ENCODE results near the gene ROBO2. TPM values are rescaled to one million over a fixed set of nuclear protein-coding genes. Genes with fewer than 3 reads are reported as not detected.

The ROBO2 gene
- total and polyA plus RNA-seq, 10 of the 15 experiments (the other 5 are each of a cell fraction or from before 2014, with no cell fraction given): 0.22 to 2.5 (median 0.81) TPM

- in situ Hi-C loops (cut with MboI): no loop called here
Measured at GRCh38 chr3:77590191-77590590, 550.3 kb downstream of the ROBO2 start.

GRCh38 chr3:77595371-77595870 is 555.5 kb downstream of the ROBO2 start:
- no peak overlapping the region for H3K4me2 ChIP-seq (ENCODE audit: control insufficient read depth, insufficient read depth)
- no peak overlapping the region for H3K27ac ChIP-seq (ENCODE audit: control insufficient read depth, insufficient read depth)
- ChIA-PET POLR2A (no interaction called here), SMC1A (ENCODE audit: uncharacterized antibody, unreplicated experiment) (no interaction called here), RAD21 (ENCODE audit: unreplicated experiment) (no interaction called here), CTCF (no interaction called here)
- no peaks in the 10 kb centered on the region for H3K79me2 ChIP-seq (ENCODE audit: control insufficient read depth, insufficient read depth, low read length)
- no peaks in the 10 kb centered on the region for H3K9me3 ChIP-seq (replicated peaks; ENCODE audit: control insufficient read depth, insufficient read depth, low read length)
- no peaks in the 10 kb centered on the region for H3K27me3 ChIP-seq (replicated peaks in 1 of 2; ENCODE audit: control insufficient read depth in 2 of 2, insufficient read depth in 2 of 2, low read length in 1 of 2)
- in situ Hi-C loops (cut with MboI): no loop called here
- WGBS (ENCODE audit: insufficient coverage, insufficient replicate concordance, low lambda C conversion rate, missing lambda C conversion rate): 30% methylated on average over 2 of the region's 2 CpGs
- H2AFZ ChIP-seq (ENCODE audit: control insufficient read depth, low read depth, low read length): no peak overlapping the region
- no TSS peak for BruUV-seq (replicated peaks)
- FAIRE-seq: no peak
- H3K9ac ChIP-seq (ENCODE audit: control insufficient read depth, insufficient read depth, low read length): no peak overlapping the region
- no peaks in the 10 kb centered on the region for H3K4me1 ChIP-seq (ENCODE audit: control insufficient read depth, insufficient read depth, low read length)
- H3K4me3 ChIP-seq: no peak overlapping the region
- no peak for DNase-seq (ENCODE audit: low read depth, low spot score)
- ATAC-seq: no peak
- H3K36me3 ChIP-seq (ENCODE audit: control insufficient read depth in 2 of 2, insufficient read depth in 2 of 2, low read length in 1 of 2): no peaks in the 10 kb centered on the region
- intact Hi-C loops (cut with micrococcal nuclease; ENCODE audit: unreplicated experiment): no loop called here
- H4K20me1 ChIP-seq (ENCODE audit: control insufficient read depth, insufficient read depth): no peaks in the 10 kb centered on the region
- no peak for TF ChIP-seq MEF2A (IDR thresholded peaks at IDR 0.05; ENCODE audit: insufficient read depth, low read depth, low read length)
- TF ChIP-seq SP1 (IDR thresholded peaks at IDR 0.05; ENCODE audit: low read depth, low read length): no peak
- no peak for TF ChIP-seq SKIL (IDR thresholded peaks at IDR 0.05; ENCODE audit: low read depth, poor library complexity, severe bottlenecking)
- TF ChIP-seq ESRRA (IDR thresholded peaks at IDR 0.05; ENCODE audit: low read length): no peak
- TF ChIP-seq RAD51 (IDR thresholded peaks at IDR 0.05): no peak
- no peak for TF ChIP-seq BMI1 (IDR thresholded peaks at IDR 0.05; ENCODE audit: borderline replicate concordance)
- no peak for TF ChIP-seq POU2F2 (IDR thresholded peaks at IDR 0.05; ENCODE audit: borderline replicate concordance, low read depth, low read length)
- TF ChIP-seq SREBF1 (IDR thresholded peaks at IDR 0.05; ENCODE audit: low read length): no peak
- no peak for TF ChIP-seq NR2F1 (conservative IDR thresholded peaks at IDR 0.05)
- no peak for TF ChIP-seq RUNX3 (IDR thresholded peaks at IDR 0.05; ENCODE audit: low read length)
- no peak for TF ChIP-seq LARP7 (IDR thresholded peaks at IDR 0.05)
- no peak for TF ChIP-seq SREBF2 (IDR thresholded peaks at IDR 0.05; ENCODE audit: low read length)

More at GRCh38 chr3:77590191-77590590, 550.3 kb downstream of the ROBO2 start:
- no peak overlapping the region for H3K9ac ChIP-seq (ENCODE audit: control insufficient read depth, insufficient read depth, low read length)
- WGBS (ENCODE audit: insufficient coverage, insufficient replicate concordance, low lambda C conversion rate, missing lambda C conversion rate): 0% methylated on average over 3 of the region's 3 CpGs
- no peaks in the 10 kb centered on the region for H3K4me1 ChIP-seq (ENCODE audit: control insufficient read depth, insufficient read depth, low read length)
- intact Hi-C loops (cut with micrococcal nuclease; ENCODE audit: unreplicated experiment): no loop called here
- ChIA-PET SMC1A (ENCODE audit: uncharacterized antibody, unreplicated experiment) (interaction anchor here (0.8 kb wide), 1 partner anchor 1453 kb away, joined by 3 read pairs; no protein-coding TSS in a partner anchor), CTCF (interaction anchor here (0.9 kb wide), 1 partner anchor 767 kb away, joined by 4 read pairs; no protein-coding TSS in a partner anchor), RAD21 (ENCODE audit: unreplicated experiment) (no interaction called here), POLR2A (no interaction called here)
- no peak overlapping the region for H3K4me3 ChIP-seq
- H2AFZ ChIP-seq (ENCODE audit: control insufficient read depth, low read depth, low read length): no peak overlapping the region
- no peaks in the 10 kb centered on the region for H3K27me3 ChIP-seq (replicated peaks in 1 of 2; ENCODE audit: control insufficient read depth in 2 of 2, insufficient read depth in 2 of 2, low read length in 1 of 2)
- H4K20me1 ChIP-seq (ENCODE audit: control insufficient read depth, insufficient read depth): no peaks in the 10 kb centered on the region
- H3K36me3 ChIP-seq (ENCODE audit: control insufficient read depth in 2 of 2, insufficient read depth in 2 of 2, low read length in 1 of 2): no peaks in the 10 kb centered on the region
- FAIRE-seq: no peak
- BruUV-seq (replicated peaks): no TSS peak
- no peak for TF ChIP-seq RB1 (IDR thresholded peaks at IDR 0.05; ENCODE audit: borderline replicate concordance)
- TF ChIP-seq ZSCAN29 (IDR thresholded peaks at IDR 0.05): no peak
- TF ChIP-seq BRCA1 (IDR thresholded peaks at IDR 0.05; ENCODE audit: low read depth, low read length): no peak
- TF ChIP-seq ATF2 (IDR thresholded peaks at IDR 0.05; ENCODE audit: low read length): no peak
- TF ChIP-seq SREBF2 (IDR thresholded peaks at IDR 0.05; ENCODE audit: low read length): no peak
- no peak for TF ChIP-seq ZNF24 (IDR thresholded peaks at IDR 0.05)
- TF ChIP-seq MXI1 (IDR thresholded peaks at IDR 0.05; ENCODE audit: low read depth, low read length): no peak
- ATAC-seq: no peak
- no peak overlapping the region for H3K27ac ChIP-seq (ENCODE audit: control insufficient read depth, insufficient read depth)
- no peaks in the 10 kb centered on the region for H3K79me2 ChIP-seq (ENCODE audit: control insufficient read depth, insufficient read depth, low read length)
- DNase-seq (ENCODE audit: low read depth, low spot score): no peak
- H3K4me2 ChIP-seq (ENCODE audit: control insufficient read depth, insufficient read depth): no peak overlapping the region
- H3K9me3 ChIP-seq (replicated peaks; ENCODE audit: control insufficient read depth, insufficient read depth, low read length): no peaks in the 10 kb centered on the region

All from GM12878 (cell line).